Measurements from ENCODE around the gene SSC4D.
"Not testable (repeated sequence)": the region's sequence is repeated elsewhere in the genome, so short reads cannot be mapped to it uniquely, and the experiment has no call there.

The SSC4D gene

GRCh38 chr7:76417654-76418310 lies 8.3 kb upstream of the SSC4D start:
- not testable (repeated sequence) for DNase-seq

- no peak for DNase-seq
Measured at GRCh38 chr7:76412249-76412648, 2.8 kb upstream of the SSC4D start.

GRCh38 chr7:76411626-76412025 lies 2.1 kb upstream of the SSC4D start:
- no peak for DNase-seq

GRCh38 chr7:76408121-76408560 lies 1.4 kb downstream of the SSC4D start:
- DNase-seq, result no peak

GRCh38 chr7:76407718-76408117 lies 1.8 kb downstream of the SSC4D start:
- no peak for DNase-seq

GRCh38 chr7:76405738-76406137 lies 3.8 kb downstream of the SSC4D start:
- no peak for DNase-seq

- no peak for DNase-seq
Measured at GRCh38 chr7:76403780-76404494, 5.6 kb downstream of the SSC4D start.

GRCh38 chr7:76403097-76403496 lies 6.4 kb downstream of the SSC4D start:
- DNase-seq, result not testable (repeated sequence)

GRCh38 chr7:76400248-76400647 lies 9.2 kb downstream of the SSC4D start:
- no peak for DNase-seq

- peak; percentile 88 for DNase-seq
Measured at GRCh38 chr7:76397409-76398183, 11.9 kb downstream of the SSC4D start.

- DNase-seq, result no peak
Measured at GRCh38 chr7:76396864-76397263, 12.6 kb downstream of the SSC4D start.

GRCh38 chr7:76395965-76396726 lies 13.4 kb downstream of the SSC4D start:
- DNase-seq, result no peak

- DNase-seq, result not testable (repeated sequence)
Measured at GRCh38 chr7:76395605-76395964, 13.9 kb downstream of the SSC4D start.

- no peak for DNase-seq
Measured at GRCh38 chr7:76394957-76395356, 14.5 kb downstream of the SSC4D start.

- DNase-seq, result peak; percentile 95
Measured at GRCh38 chr7:76393116-76394031, 16.1 kb downstream of the SSC4D start.

GRCh38 chr7:76392531-76393115 lies 16.9 kb downstream of the SSC4D start:
- DNase-seq, result no peak

- DNase-seq, result no peak
Measured at GRCh38 chr7:76390092-76390491, 19.4 kb downstream of the SSC4D start.

GRCh38 chr7:76387789-76388188 lies 21.7 kb downstream of the SSC4D start:
- DNase-seq, result not testable (repeated sequence)

- no peak for DNase-seq
Measured at GRCh38 chr7:76386691-76387260, 22.7 kb downstream of the SSC4D start.

- no peak for DNase-seq
Measured at GRCh38 chr7:76383089-76383944, 26.2 kb downstream of the SSC4D start.

Measured in activated CD4-positive, alpha-beta T cell treated with anti-CD3 and anti-CD28 coated beads, Interleukin-10, Interleukin-2, amounts not matched to agents 100 ng/mL and 50 ng/mL, durations not matched to agents 16 hours and 8 hours (primary cell).